Smooth muscle cell (in vitro differentiated cells): Measurements from ENCODE around the gene SCN1A. TPM values are rescaled to one million over a fixed set of nuclear protein-coding genes. Genes with fewer than 3 reads are reported as not detected.

Experiments used
- DNase-seq: peaks from one replicate; lab custom pipeline; 2025; ENCODE audit not compliant: unreplicated experiment; lab: John Stamatoyannopoulos, UW
- H2AFZ ChIP-seq: fragments of 200-600 bp; sonication (generic); 2 replicates; pipeline ENCODE4 v1.6.0; 2016; ENCODE audit warnings: antibody characterized with exemption, low read depth, mild to moderate bottlenecking
- H3F3A ChIP-seq: fragments of 200-600 bp; sonication (generic); 2 replicates; pipeline ENCODE4 v1.6.0; 2017; ENCODE audit warnings: antibody characterized with exemption, low read depth
- H3K27ac ChIP-seq: fragments of 200-600 bp; sonication (generic); 2 replicates; pipeline ENCODE4 v1.5.1; 2016; ENCODE audit warnings: low read depth, mild to moderate bottlenecking
- H3K27me3 ChIP-seq: fragments of 200-600 bp; sonication (generic); 2 replicates; pipeline ENCODE4 v1.6.1; 2016; ENCODE audit warnings: low read depth, mild to moderate bottlenecking
- H3K36me3 ChIP-seq: fragments of 200-600 bp; sonication (generic); 2 replicates; pipeline ENCODE4 v1.5.1; 2016; ENCODE audit warnings: low read depth
- H3K4me1 ChIP-seq: fragments of 200-600 bp; sonication (generic); 2 replicates; pipeline ENCODE4 v1.5.1; 2016; ENCODE audit warnings: low read depth
- H3K4me2 ChIP-seq: fragments of 200-600 bp; sonication (generic); 2 replicates; pipeline ENCODE4 v1.6.0; 2016; ENCODE audit warnings: mild to moderate bottlenecking
- H3K4me3 ChIP-seq: fragments of 200-600 bp; sonication (generic); 2 replicates; pipeline ENCODE4 v1.5.1; 2016; ENCODE audit warnings: mild to moderate bottlenecking
- H3K79me2 ChIP-seq: fragments of 200-600 bp; sonication (generic); 2 replicates; pipeline ENCODE4 v1.6.0; 2016; ENCODE audit warnings: low read depth, mild to moderate bottlenecking
- H3K9ac ChIP-seq: fragments of 200-600 bp; sonication (generic); 2 replicates; pipeline ENCODE4 v1.6.0; 2016; ENCODE audit warnings: low read depth
- H3K9me3 ChIP-seq: fragments of 200-600 bp; sonication (generic); replicated peaks from 2 replicates; pipeline ENCODE4 v1.5.1; 2016; ENCODE audit warnings: low read depth
- H4K20me1 ChIP-seq: fragments of 200-600 bp; sonication (generic); 2 replicates; pipeline ENCODE4 v1.6.0; 2016; ENCODE audit warnings: low read depth
- CTCF ChIP-seq: fragments of 200-600 bp; sonication (generic); IDR thresholded peaks from 2 replicates; pipeline ENCODE4 v1.5.1; 2017; ENCODE audit warnings: borderline replicate concordance, mild to moderate bottlenecking, antibody characterized with exemption; ENCODE audit not compliant: insufficient read depth, poor library complexity, severe bottlenecking
- WGBS: methylation state at CpG from one replicate; pipeline ENCODE4 v1.1.7; 2016; ENCODE audit warnings: low lambda C conversion rate; 5-methylcytosine and 5-hydroxymethylcytosine counted together
- polyA plus RNA-seq: library from polyadenylated mRNA; unstranded; fragments of >200 nt; fragmentation: Nextera tagmentation; extraction: Ambion mirVana; gene quantifications from 2 replicates; pipeline ENCODE4 v1.2.1, GENCODE V29; 2016
- total RNA-seq: library from RNA; depleted of rRNA; stranded (reverse); fragments of >200 nt; gene quantifications from 2 replicates; pipeline ENCODE4 v1.2.3, GENCODE V29; 2014

The SCN1A gene
- total and polyA plus RNA-seq, 2 experiments from 2014 or later: not detected

GRCh38 chr2:165953306-165953654 lies 174.5 kb downstream of the SCN1A start:
- WGBS: under 1% methylated on average over 19 of the region's 24 CpGs

GRCh38 chr2:165952741-165953211 lies 175.0 kb downstream of the SCN1A start:
- Histone ChIP-seq H3K36me3 (peaks cover 2% of the 10 kb centered on the region), H3K4me2 (peak overlapping the region; percentile 85), H3K79me2 (peaks cover 34% of the 10 kb centered on the region), H4K20me1 (peaks cover 18% of the 10 kb centered on the region), H3K27ac (peak overlapping the region; percentile 78), H3K4me3 (peak overlapping the region; percentile 78), H2AFZ (peak overlapping the region; percentile 67), H3K27me3 (no peaks in the 10 kb centered on the region), H3K9ac (peak overlapping the region; percentile 87), H3K4me1 (peaks cover 17% of the 10 kb centered on the region), H3K9me3 (no peaks in the 10 kb centered on the region), H3F3A (peaks cover 6% of the 10 kb centered on the region)
- DNase-seq: no peak
- TF ChIP-seq CTCF: no peak
- WGBS: 11% methylated on average over 4 of the region's 4 CpGs

More at GRCh38 chr2:165953306-165953654, 174.5 kb downstream of the SCN1A start:
- Histone ChIP-seq H4K20me1 (peaks cover 18% of the 10 kb centered on the region), H3F3A (peaks cover 6% of the 10 kb centered on the region), H3K27me3 (no peaks in the 10 kb centered on the region), H3K4me1 (peaks cover 17% of the 10 kb centered on the region), H3K4me3 (peak overlapping the region; percentile 78), H3K9ac (peak overlapping the region; percentile 87), H3K79me2 (peaks cover 34% of the 10 kb centered on the region), H3K36me3 (peaks cover 2% of the 10 kb centered on the region), H3K27ac (peak overlapping the region; percentile 78), H3K4me2 (peak overlapping the region; percentile 85), H3K9me3 (no peaks in the 10 kb centered on the region), H2AFZ (peak overlapping the region; percentile 67)
- no peak for DNase-seq
- TF ChIP-seq CTCF: no peak

- Histone ChIP-seq H3K79me2 (peaks cover 34% of the 10 kb centered on the region), H3K27me3 (no peaks in the 10 kb centered on the region), H3K9me3 (no peaks in the 10 kb centered on the region), H3K27ac (peak overlapping the region; percentile 78), H3K9ac (no peak overlapping the region), H3K4me1 (peaks cover 17% of the 10 kb centered on the region), H3K36me3 (peaks cover 2% of the 10 kb centered on the region), H2AFZ (no peak overlapping the region), H3K4me2 (peak overlapping the region; percentile 85), H3F3A (peaks cover 6% of the 10 kb centered on the region), H3K4me3 (peak overlapping the region; percentile 78), H4K20me1 (peaks cover 18% of the 10 kb centered on the region)
- no peak for TF ChIP-seq CTCF
- DNase-seq: no peak
- WGBS: 0% methylated on average over 1 of the region's 1 CpG
Observed at GRCh38 chr2:165952085-165952484, 175.7 kb downstream of the SCN1A start.

GRCh38 chr2:165950438-165950837 lies 177.4 kb downstream of the SCN1A start:
- WGBS: 96% methylated on average over 3 of the region's 3 CpGs
- no peak for DNase-seq
- Histone ChIP-seq H3K9ac (no peak overlapping the region), H3K36me3 (peaks cover 2% of the 10 kb centered on the region), H3K4me3 (no peak overlapping the region), H3F3A (peaks cover 6% of the 10 kb centered on the region), H3K4me1 (peaks cover 17% of the 10 kb centered on the region), H3K27ac (no peak overlapping the region), H4K20me1 (peaks cover 18% of the 10 kb centered on the region), H3K79me2 (peaks cover 34% of the 10 kb centered on the region), H3K9me3 (no peaks in the 10 kb centered on the region), H2AFZ (no peak overlapping the region), H3K4me2 (no peak overlapping the region), H3K27me3 (no peaks in the 10 kb centered on the region)
- no peak for TF ChIP-seq CTCF
